OCI-LY7 (cell line): ENCODE data around the gene EPPIN.

Experiments used
- CTCF ChIP-seq: fragments of 200-600 bp; sonication (generic); conservative IDR thresholded peaks from 2 replicates; pipeline ENCODE4 v1.5.1; 2014; ENCODE audit warnings: mild to moderate bottlenecking, antibody characterized with exemption, low read length, moderate library complexity, mixed read lengths
- EZH2phosphoT487 ChIP-seq: fragments of 200-600 bp; sonication (generic); IDR thresholded peaks from 2 replicates; pipeline ENCODE4 v1.6.1; 2018; ENCODE audit warnings: low read depth, borderline replicate concordance, mild to moderate bottlenecking, mixed run types, antibody characterized with exemption, low read length, moderate library complexity, mixed read lengths

- TF ChIP-seq CTCF (no peak), EZH2phosphoT487 (no peak)
These were observed 46.3 kb upstream of the EPPIN start for GRCh38 chr20:45593498-45593897.
